CD4-positive, CD25-positive, alpha-beta regulatory T cell (primary cell): ENCODE results near the gene APOBEC2. TPM values are rescaled to one million over a fixed set of nuclear protein-coding genes. Genes with fewer than 3 reads are reported as not detected.
"Not testable (repeated sequence)": the region's sequence is repeated elsewhere in the genome, so short reads cannot be mapped to it uniquely, and the experiment has no call there.

Experiments
- ATAC-seq, 2 donors: fragments of 150-1000 bp; cut with Tn5 transposase; one replicate each; pipeline ENCODE4 v1.10.0; 2021; ENCODE audit warnings: low read depth in 2 of 2, moderate number of reproducible peaks in 2 of 2, moderate library complexity in 1 of 2
- DNase-seq, 3 donors: peaks; one replicate each; pipeline versions ENCODE4 v3.0.0 to v3.0.0-alpha.2; 2012 to 2022; ENCODE audit warnings: mixed read lengths in 1 of 3
- H3K27ac ChIP-seq: one replicate; pipeline ENCODE4 v1.7.0; 2013; ENCODE audit warnings: mild to moderate bottlenecking, low read length; ENCODE audit not compliant: insufficient read depth, poor library complexity, severe bottlenecking
- H3K27me3 ChIP-seq: one replicate; pipeline ENCODE4 v1.7.0; 2013; ENCODE audit warnings: low read length; ENCODE audit not compliant: control insufficient read depth, insufficient read depth
- H3K36me3 ChIP-seq: one replicate; pipeline ENCODE4 v1.7.0; 2013; ENCODE audit warnings: mild to moderate bottlenecking, low read length, moderate library complexity; ENCODE audit not compliant: control insufficient read depth, insufficient read depth
- H3K4me1 ChIP-seq: 2 replicates; pipeline ENCODE4 v1.7.0; 2013; ENCODE audit warnings: mild to moderate bottlenecking, low read length; ENCODE audit not compliant: insufficient read depth, control insufficient read depth, poor library complexity, severe bottlenecking
- H3K4me3 ChIP-seq: one replicate; pipeline ENCODE4 v1.7.0; 2013; ENCODE audit warnings: low read depth, mild to moderate bottlenecking, low read length, moderate library complexity
- H3K9me3 ChIP-seq, 2 experiments: 1 replicate in 1 of 2; 2 replicates in 1 of 2; pipeline ENCODE4 v1.7.0; 2013; ENCODE audit warnings: low read length in 2 of 2, mild to moderate bottlenecking in 1 of 2, moderate library complexity in 1 of 2; ENCODE audit not compliant: control insufficient read depth in 2 of 2
- H3K27ac Mint-ChIP-seq, 3 donors: one replicate each; pipeline ENCODE4 v1.8.0; 2020 to 2022; ENCODE audit warnings: mild to moderate bottlenecking in 3 of 3, mixed read lengths in 3 of 3, moderate library complexity in 2 of 3
- H3K27me3 Mint-ChIP-seq: one replicate; pipeline ENCODE4 v1.8.0; 2022; ENCODE audit warnings: mild to moderate bottlenecking, mixed read lengths
- H3K36me3 Mint-ChIP-seq: one replicate; pipeline ENCODE4 v1.8.0; 2020; ENCODE audit warnings: mixed read lengths
- H3K4me1 Mint-ChIP-seq, 4 donors: one replicate each; pipeline ENCODE4 v1.8.0; 2020 to 2022; ENCODE audit warnings: mixed read lengths in 4 of 4, mild to moderate bottlenecking in 1 of 4
- H3K4me3 Mint-ChIP-seq, 4 donors: one replicate each; pipeline ENCODE4 v1.8.0; 2020 to 2022; ENCODE audit warnings: mild to moderate bottlenecking in 4 of 4, mixed read lengths in 4 of 4, moderate library complexity in 3 of 4
- H3K9me3 Mint-ChIP-seq, 7 donors: one replicate each; pipeline ENCODE4 v1.8.0; 2020 to 2022; ENCODE audit warnings: mixed read lengths in 7 of 7, mild to moderate bottlenecking in 3 of 7, moderate library complexity in 2 of 7
- polyA plus RNA-seq, 4 donors: library from polyadenylated mRNA; unstranded; fragments of 300-500 nt; fragmentation: Illumina TruSeq; gene quantifications; one replicate each; pipeline ENCODE4 v1.2.3, GENCODE V29; 2021
- total RNA-seq: library from RNA; stranded (reverse); gene quantifications from one replicate; pipeline ENCODE4 v1.2.3, GENCODE V29; 2022

Gene APOBEC2
- total RNA-seq = not detected
- polyA plus RNA-seq = 1 to 10 TPM in 1 of 4 donors, under 1 TPM in 3; 0.67 to 1.1 (median 0.88) TPM

DNA sequence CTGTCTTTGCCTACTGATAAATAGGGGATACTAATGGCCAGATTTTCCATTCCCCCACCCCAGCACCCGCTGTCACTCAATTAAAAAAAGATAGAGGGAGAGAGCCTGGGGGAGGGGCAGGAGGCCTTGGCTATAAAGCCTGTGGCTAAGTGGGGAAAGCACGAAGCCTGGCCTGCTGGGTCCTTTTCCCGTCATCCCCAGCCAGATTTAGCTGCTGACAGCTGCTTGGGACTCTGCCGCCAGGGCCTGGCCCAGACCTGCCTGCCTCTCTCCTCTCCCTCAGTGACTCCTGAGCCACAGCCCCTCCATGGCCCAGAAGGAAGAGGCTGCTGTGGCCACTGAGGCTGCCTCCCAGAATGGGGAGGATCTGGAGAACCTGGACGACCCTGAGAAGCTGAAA lies at the start of gene APOBEC2:
APOBEC2 (plus strand) TSS at position 162 of the 400 bp plus-strand sequence; CDS start at position 308, 146 bp downstream.
- peak within 1 kb of the TSS; percentile 46 for H3K4me3 ChIP-seq
- H3K4me1 Mint-ChIP-seq = peaks cover 7 to 27% (median 15%) of the 10 kb centered on the region in 4 donors

DNA sequence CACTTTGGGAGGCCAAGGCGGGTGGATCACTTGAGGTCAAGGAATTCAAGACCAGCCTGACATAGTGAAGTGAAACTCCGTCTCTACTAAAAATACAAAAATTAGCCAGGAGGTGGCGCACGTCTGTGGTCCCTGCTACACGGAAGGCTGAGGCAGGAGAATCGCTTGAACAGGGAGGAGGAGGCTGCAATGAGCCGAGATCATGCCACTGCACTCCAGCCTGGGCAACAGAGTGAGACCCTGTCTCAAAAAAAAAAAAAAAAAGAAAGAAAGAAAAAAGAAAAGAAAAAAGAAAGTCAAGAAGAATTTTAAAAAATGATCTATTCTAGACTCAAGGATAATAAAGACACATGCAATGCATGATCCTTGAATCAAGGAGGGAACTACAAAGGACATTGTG lies 46.8 kb upstream of the APOBEC2 start:
- not testable (repeated sequence) for H3K27me3 ChIP-seq, H3K9me3 Mint-ChIP-seq, H3K9me3 ChIP-seq, H3K4me3 ChIP-seq, H3K36me3 Mint-ChIP-seq, H3K4me1 Mint-ChIP-seq, H3K27ac ChIP-seq, H3K36me3 ChIP-seq, H3K4me1 ChIP-seq, H3K27ac Mint-ChIP-seq, H3K4me3 Mint-ChIP-seq
- DNase-seq = peak; percentile 44 to 73 (median 64)
- ATAC-seq = peak in 1 of 2 donors; percentile 50
- H3K27me3 Mint-ChIP-seq = peaks cover 35% of the 10 kb centered on the region

More for the DNA sequence above, at the start of gene APOBEC2:
- Mint-ChIP-seq H3K27me3 (no peaks in the 10 kb centered on the region), H3K9me3 (no peaks in the 10 kb centered on the region), H3K36me3 (peaks cover 26% of the 10 kb centered on the region), H3K4me3 (peak within 1 kb of the TSS in 3 of 4 donors; percentile 27 to 80 (median 67)), H3K27ac (peak within 1 kb of the TSS; percentile 79 to 94 (median 89))
- peaks cover 16% of the 10 kb centered on the region for H3K4me1 ChIP-seq
- ATAC-seq (no peak), DNase-seq (no peak)
- H3K9me3 ChIP-seq = no peaks in the 10 kb centered on the region
- H3K27me3 ChIP-seq = no peaks in the 10 kb centered on the region
- no peaks in the 10 kb centered on the region for H3K36me3 ChIP-seq
- no peak within 1 kb of the TSS for H3K27ac ChIP-seq

GRCh38 chr6:41006980-41007379 lies 46.0 kb upstream of the APOBEC2 start:
- H3K9me3 Mint-ChIP-seq, H3K27ac ChIP-seq, H3K27me3 ChIP-seq, DNase-seq, H3K4me3 ChIP-seq, H3K4me3 Mint-ChIP-seq, ATAC-seq, H3K36me3 ChIP-seq, H3K36me3 Mint-ChIP-seq, H3K4me1 Mint-ChIP-seq, H3K9me3 ChIP-seq, H3K27ac Mint-ChIP-seq, H3K4me1 ChIP-seq: not testable (repeated sequence)
- H3K27me3 Mint-ChIP-seq = peaks cover 29% of the 10 kb centered on the region

DNA sequence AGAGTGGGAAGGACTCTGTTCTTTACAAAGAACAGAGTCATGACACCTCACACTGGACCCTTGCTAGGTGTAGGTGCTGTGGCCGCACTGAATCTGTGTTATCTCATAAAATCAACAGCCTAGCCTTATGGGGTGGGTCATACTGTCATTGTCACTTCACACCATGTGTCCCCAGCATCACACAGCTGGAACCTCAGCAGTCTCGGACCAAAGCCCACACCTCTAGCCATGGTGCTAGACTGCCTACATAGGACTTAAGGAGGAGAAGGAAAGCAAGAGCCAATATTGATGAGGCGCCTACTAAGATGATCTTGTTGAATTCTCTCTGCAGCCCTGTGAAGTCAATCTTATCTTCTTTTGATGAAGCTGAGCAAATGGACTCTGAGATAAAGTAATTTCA lies 45.0 kb upstream of the APOBEC2 start:
- H3K36me3 Mint-ChIP-seq = peaks cover 4% of the 10 kb centered on the region
- Histone ChIP-seq H3K4me1 (peaks cover 3% of the 10 kb centered on the region), H3K27ac (no peak overlapping the region), H3K27me3 (peaks cover 7% of the 10 kb centered on the region), H3K9me3 (no peaks in the 10 kb centered on the region), H3K36me3 (no peaks in the 10 kb centered on the region), H3K4me3 (no peak overlapping the region)
- peaks cover 0 to 6% (median 3%) of the 10 kb centered on the region in 4 donors for H3K4me1 Mint-ChIP-seq
- peaks cover 25% of the 10 kb centered on the region for H3K27me3 Mint-ChIP-seq
- peaks cover 0 to 2% (median 0%) of the 10 kb centered on the region in 7 donors for H3K9me3 Mint-ChIP-seq
- no peak overlapping the region for H3K4me3 Mint-ChIP-seq
- H3K27ac Mint-ChIP-seq = no peak overlapping the region
- ATAC-seq (no peak), DNase-seq (no peak)

DNA sequence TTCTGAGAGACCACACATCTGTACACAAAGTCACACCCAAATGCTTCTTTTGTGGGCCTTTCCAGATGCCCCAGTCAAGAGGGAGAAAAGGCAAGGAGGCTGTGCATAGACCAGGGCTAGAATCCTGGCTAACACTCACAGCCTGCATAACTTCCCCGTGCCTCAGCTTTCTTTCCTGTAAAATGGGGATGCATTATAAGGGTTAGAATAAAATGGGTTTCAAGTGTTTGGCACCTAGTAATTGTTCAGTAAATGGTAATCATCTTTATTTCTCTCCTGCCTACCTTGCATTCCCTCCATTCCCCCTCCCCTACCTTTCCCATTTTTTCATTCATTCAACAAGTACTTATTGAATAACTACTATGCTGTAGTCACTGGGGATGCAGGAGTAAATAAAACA lies 43.3 kb upstream of the APOBEC2 start:
- H3K4me1 ChIP-seq = peaks cover 3% of the 10 kb centered on the region
- H3K27me3 ChIP-seq = no peaks in the 10 kb centered on the region
- Mint-ChIP-seq H3K27me3 (peaks cover 12% of the 10 kb centered on the region), H3K4me3 (no peak overlapping the region), H3K9me3 (peaks cover 0 to 2% (median 0%) of the 10 kb centered on the region in 7 donors), H3K36me3 (peaks cover 4% of the 10 kb centered on the region), H3K4me1 (peaks cover 0 to 6% (median 3%) of the 10 kb centered on the region in 4 donors), H3K27ac (no peak overlapping the region)
- no peaks in the 10 kb centered on the region for H3K9me3 ChIP-seq
- ATAC-seq = no peak
- no peak overlapping the region for H3K27ac ChIP-seq
- no peaks in the 10 kb centered on the region for H3K36me3 ChIP-seq
- DNase-seq = no peak
- H3K4me3 ChIP-seq = no peak overlapping the region

- Mint-ChIP-seq H3K4me3 (no peak overlapping the region), H3K9me3 (peaks cover 0 to 6% (median 0%) of the 10 kb centered on the region in 7 donors)
Measured at GRCh38 chr6:41011673-41012072, 41.3 kb upstream of the APOBEC2 start.

DNA sequence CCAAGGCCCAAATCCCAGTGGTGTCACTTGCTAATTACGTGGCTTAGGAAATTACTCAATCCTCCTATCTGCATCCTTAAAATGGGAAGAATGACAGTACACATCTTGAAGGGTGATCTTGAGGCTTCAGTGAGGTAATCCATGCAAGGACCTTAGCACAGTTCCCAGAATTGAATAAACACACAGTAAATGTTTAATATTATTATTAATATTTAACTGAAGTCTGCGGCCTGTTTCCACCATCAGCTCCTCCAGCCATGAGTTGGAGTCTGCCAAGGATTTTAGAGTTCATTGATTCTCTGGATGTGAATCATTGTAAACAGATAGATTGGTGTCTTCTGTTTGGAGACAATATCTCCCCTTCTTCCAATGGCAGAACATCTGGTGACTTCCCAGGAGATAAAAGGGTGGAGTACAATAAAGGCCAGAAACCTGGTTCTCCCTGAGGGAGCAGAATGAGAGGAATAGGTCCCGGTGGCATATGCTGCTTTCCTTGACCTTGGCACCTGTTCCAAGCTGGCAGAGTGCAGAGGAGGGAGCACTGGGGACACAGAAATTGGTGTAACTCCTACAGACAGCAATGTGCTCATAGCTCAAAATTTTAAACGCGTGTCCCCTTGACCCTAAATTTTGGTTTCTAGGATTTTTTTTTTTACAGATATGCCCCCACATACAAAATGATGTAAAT lies 39.4 kb upstream of the APOBEC2 start:
- Histone ChIP-seq H3K36me3 (no peaks in the 10 kb centered on the region), H3K9me3 (no peaks in the 10 kb centered on the region), H3K27me3 (no peaks in the 10 kb centered on the region), H3K4me1 (no peaks in the 10 kb centered on the region), H3K27ac (no peak overlapping the region), H3K4me3 (no peak overlapping the region)
- Mint-ChIP-seq H3K36me3 (peaks cover 4% of the 10 kb centered on the region), H3K27me3 (peaks cover 4% of the 10 kb centered on the region), H3K4me1 (peaks cover 0 to 2% (median 0%) of the 10 kb centered on the region in 4 donors), H3K27ac (no peak overlapping the region), H3K9me3 (peaks cover 0 to 6% (median 0%) of the 10 kb centered on the region in 7 donors), H3K4me3 (no peak overlapping the region)
- ATAC-seq (no peak), DNase-seq (no peak)

More at GRCh38 chr6:41011673-41012072, 41.3 kb upstream of the APOBEC2 start:
- ATAC-seq = no peak
- H3K27me3 Mint-ChIP-seq = peaks cover 4% of the 10 kb centered on the region
- no peak overlapping the region for H3K27ac ChIP-seq
- no peaks in the 10 kb centered on the region for H3K27me3 ChIP-seq
- H3K36me3 Mint-ChIP-seq = peaks cover 4% of the 10 kb centered on the region
- no peaks in the 10 kb centered on the region for H3K9me3 ChIP-seq
- H3K4me3 ChIP-seq = no peak overlapping the region
- H3K4me1 Mint-ChIP-seq = peaks cover 0 to 2% (median 0%) of the 10 kb centered on the region in 4 donors
- H3K36me3 ChIP-seq = no peaks in the 10 kb centered on the region
- no peak for DNase-seq
- no peak overlapping the region for H3K27ac Mint-ChIP-seq
- H3K4me1 ChIP-seq = no peaks in the 10 kb centered on the region

DNA sequence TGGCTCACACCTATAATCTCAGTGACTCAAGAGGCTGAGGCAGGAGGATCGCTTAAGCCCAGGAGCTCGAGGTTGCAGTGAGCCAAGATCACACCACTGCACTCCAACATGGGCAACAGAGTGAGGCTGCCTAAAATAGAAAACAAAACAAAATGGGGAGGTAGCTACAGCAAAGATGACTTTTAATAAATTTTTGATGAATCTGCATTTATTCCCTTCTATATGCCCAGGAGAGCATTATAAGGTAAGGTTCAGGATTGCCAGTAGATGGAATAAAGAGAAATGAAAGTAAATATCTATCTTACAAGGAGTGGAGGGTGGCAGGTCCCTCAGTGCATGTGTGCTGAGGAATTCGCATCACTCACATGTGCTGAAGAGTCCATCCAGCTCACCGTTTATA lies 38.2 kb upstream of the APOBEC2 start:
- no peaks in the 10 kb centered on the region for H3K36me3 ChIP-seq
- no peaks in the 10 kb centered on the region for H3K27me3 ChIP-seq
- Mint-ChIP-seq H3K9me3 (peaks cover 0 to 6% (median 0%) of the 10 kb centered on the region in 7 donors), H3K27me3 (no peaks in the 10 kb centered on the region), H3K4me3 (no peak overlapping the region), H3K27ac (no peak overlapping the region), H3K36me3 (peaks cover 4% of the 10 kb centered on the region), H3K4me1 (peaks cover 0 to 2% (median 0%) of the 10 kb centered on the region in 4 donors)
- no peaks in the 10 kb centered on the region for H3K9me3 ChIP-seq
- DNase-seq (no peak), ATAC-seq (no peak)
- H3K4me3 ChIP-seq = no peak overlapping the region
- no peak overlapping the region for H3K27ac ChIP-seq
- no peaks in the 10 kb centered on the region for H3K4me1 ChIP-seq
